IPS DF 4.7 (cell line): ENCODE data around the gene PNLDC1.

ENCODE experiments used
- DNase-seq: peaks from one replicate; pipeline ENCODE4 v3.0.0-alpha.2; 2013; ENCODE audit warnings: low spot score; ENCODE audit errors: extremely low read depth

The PNLDC1 gene, protein sequence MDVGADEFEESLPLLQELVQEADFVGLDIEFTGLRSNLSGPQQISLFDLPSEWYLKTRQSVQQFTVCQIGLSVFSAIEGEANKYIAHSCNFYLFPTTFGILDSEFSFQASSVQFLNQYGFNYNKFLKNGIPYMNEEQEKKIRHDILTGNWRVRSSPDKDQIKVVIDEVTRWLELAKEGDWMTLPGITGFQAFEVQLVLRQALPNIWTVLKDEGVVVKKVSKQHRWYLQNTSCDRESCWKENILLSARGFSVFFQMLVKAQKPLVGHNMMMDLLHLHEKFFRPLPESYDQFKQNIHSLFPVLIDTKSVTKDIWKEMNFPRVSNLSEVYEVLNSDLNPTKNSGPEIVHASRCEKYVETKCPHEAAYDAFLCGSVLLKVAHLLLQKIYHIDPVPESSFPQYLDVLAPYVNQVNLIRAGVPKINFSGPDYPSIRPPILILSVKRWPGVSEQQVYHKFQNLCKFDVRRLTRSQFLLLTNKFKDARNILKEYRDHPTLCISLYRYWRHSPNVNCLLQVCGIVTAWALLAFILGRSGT

DNA sequence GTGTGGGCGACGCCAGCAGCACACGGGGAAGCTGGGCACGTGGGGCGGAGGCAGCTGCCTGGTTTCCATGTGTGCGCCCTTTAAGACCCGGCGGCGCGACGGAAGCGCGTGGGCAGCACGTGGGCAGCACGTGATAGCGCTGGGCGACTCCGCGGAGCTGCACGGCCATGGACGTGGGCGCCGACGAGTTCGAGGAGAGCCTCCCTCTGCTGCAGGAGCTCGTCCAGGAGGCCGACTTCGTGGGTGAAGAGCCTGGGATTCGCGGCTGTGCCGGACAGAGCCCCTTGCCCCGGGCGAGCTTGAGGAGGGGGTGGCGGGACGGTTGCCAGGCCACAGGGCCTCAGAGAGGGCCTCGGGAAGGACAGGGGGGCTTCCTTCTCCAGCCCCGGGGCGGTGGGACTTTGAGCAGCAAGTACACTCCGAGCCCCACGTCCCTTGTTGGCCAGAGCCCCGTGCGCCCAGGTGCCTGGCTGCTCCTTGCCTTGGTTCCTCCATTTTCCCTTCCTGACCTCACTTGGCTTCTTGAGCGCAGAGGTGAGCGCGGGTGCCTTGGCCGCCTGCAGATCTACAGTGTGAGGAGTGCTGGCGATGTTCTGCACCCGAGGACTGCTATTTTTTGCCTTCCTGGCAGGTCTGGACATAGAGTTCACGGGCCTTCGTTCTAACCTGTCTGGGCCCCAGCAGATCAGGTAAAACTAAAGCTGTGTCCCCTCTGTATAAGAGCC, at the start of gene PNLDC1:
PNLDC1 (plus strand) TSS at position 136 of the 725 bp plus-strand sequence; CDS start at position 168, 32 bp downstream.
- DNase-seq = no peak

- DNase-seq = no peak
Observed at GRCh38 chr6:159751448-159751847, 48.6 kb upstream of the PNLDC1 start.

GRCh38 chr6:159753081-159753872, 46.8 kb upstream of the PNLDC1 start:
- no peak for DNase-seq

DNA sequence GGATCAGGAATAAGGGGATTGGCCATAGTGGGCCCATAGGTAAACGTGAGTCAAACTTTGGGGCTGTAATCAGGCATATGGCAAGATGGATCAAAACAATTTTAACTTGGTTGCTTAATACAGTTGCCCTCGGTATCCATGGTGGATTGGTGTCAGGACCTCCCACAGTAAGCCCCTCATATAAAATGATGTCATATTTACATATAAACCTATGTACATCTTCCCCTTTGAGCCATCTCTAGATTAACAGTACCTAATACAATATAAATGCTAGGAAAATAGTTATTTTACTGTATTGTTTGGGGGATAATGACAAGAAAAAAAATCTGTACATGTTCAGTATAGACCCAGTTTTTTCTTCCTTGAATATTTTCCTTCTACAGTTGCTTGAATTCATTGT, 45.7 kb upstream of the PNLDC1 start:
- no peak for DNase-seq

- no peak for DNase-seq
Observed at GRCh38 chr6:159754959-159755914, 44.8 kb upstream of the PNLDC1 start.

DNA sequence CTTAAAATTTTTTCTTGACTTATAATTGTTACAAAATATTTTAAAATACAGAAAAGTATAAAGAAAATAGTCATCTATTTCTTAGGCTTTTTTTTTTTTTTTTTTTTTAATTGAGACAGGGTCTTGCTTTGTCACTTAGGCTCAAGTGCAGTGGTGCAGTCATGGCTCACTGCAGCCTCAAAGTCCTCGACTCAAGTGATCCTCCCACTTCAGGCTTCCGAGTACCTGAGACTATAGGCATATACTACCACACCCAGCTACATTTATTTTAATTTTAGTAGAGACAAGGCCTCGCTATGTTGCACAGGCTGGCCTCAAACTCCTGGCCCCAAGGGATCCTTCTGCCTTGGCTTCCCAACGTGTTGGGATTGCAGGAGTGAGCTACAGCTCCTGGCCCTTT, 43.6 kb upstream of the PNLDC1 start:
- DNase-seq = no peak

DNA sequence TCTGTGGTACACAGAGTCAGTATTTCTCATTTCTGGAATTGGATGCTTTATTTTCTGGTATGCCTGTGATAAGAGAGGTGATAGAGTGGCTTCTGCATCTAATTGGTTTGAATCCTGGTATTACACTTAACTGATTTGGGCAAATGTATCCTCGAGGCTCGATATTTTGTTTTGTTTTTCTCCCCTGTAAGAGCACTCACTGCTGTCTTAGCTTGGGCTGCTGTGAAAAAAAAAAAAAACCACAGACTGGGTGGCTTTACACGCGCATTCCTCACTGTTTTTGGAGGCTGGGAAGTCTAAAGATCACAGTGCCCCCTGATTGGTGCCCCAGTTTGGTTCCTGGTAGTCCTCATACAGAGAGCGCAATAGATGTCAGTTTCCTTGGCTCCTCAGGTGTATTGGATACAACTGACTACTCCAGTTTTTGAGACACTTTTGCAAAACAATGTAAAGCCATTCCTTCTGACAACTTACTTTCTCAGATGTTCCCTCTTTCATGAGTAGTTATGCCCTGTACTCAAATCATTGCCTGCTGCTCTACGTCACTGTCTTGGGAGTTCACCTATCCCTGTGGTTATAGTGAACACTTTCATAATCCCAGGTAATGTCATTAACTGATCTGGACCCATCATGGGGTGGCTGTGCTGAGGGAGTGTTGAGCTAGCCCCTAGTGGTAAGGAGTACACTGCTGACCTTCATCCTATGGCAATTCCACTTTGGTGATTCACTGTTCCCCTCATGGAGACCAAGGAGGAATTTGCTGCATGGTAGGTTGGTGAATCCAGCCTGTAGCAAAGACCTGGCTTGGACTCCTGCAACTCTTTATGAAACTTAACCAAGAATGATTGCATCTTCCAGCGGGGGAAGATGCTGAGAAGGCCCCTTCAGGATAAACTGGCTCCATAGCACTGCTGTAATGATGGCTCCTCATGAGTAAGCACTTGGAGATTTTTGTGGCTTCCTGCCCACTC, 41.8 kb upstream of the PNLDC1 start:
- no peak for DNase-seq

DNA sequence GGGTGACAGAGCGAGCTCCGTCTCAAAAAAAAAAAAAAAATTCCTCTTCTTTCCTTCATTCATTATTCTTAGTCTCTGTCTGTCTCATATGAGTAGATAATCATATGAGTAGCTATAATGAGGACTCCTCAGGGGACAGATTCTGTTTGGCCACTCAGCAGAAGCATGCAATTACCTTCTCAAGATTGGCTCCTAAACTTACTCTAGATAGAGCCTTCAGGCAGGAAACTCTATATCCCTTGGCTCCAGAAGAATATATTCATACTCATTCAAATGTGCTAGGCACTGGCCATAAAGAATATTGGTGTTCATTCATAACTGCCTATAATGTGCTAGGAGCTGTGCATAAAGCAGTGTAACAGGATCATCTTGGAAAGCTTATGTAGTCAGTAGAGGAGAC, 40.4 kb upstream of the PNLDC1 start:
- DNase-seq = no peak

DNA sequence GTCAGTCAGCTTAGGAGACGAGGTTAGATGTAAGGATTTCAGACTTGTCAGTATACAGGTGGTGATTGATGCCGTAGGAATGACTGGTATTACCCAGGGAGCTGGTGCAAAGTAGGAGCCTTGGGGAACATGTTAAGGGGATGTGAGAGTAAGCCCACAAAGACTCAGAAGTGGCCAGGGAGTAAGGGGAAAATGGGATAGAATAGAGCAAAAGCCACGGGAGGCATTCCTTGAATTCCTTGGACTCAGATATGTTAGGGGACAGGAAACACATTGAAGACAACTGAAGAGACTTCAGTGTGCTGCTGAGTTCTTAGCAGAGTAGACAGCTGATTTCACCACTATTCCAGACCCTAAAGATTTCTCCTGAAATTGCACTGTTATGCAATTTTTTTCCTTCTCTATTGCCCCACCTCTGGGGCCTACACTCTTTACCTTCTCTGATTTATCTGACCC, 39.4 kb upstream of the PNLDC1 start:
- DNase-seq = no peak

GRCh38 chr6:159761129-159761872, 38.8 kb upstream of the PNLDC1 start:
- no peak for DNase-seq

DNA sequence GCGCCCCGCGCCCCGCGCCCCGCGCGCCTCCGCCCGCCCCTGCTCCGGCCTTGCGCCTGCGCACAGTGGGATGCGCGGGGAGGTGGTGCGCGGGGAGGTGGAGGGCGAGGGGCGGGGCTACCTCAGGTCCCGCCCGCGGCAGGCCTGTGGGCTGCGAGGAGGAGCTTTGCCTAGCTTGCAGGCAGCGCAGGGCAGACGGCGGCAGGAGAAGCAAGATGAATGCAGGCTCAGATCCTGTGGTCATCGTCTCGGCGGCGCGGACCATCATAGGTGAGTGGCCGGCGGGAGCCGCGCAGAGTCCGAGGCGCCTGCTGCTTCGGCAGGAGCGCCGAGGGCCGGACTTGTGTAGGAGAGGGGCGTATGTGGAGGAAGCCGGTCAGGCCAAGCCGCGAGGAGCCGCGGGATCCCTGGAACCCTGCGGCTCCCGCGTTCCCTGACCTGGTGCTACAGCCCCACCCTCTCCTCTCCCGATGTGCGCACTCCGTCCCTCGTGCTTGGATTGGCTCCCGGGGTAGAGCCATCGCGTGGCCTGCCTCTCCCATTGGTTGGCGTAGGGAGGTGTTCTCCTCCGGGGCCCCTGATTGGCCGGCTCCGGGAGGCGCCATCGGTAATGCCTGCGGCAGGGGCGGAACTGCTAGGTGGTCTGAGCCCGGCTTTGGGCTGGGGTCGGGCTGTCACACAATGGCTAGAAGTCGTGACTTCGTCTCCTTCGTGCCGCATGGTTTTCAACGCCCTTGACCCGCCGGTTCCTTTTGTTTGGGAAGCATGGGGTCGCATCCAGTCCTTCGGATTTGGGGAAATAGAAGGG, 38.0 kb upstream of the PNLDC1 start, which contains the start of gene ACAT2:
ACAT2 (plus strand) TSS at position 173 of the 808 bp plus-strand sequence; CDS start at position 216, 43 bp downstream.
- no peak for DNase-seq

- no peak for DNase-seq
Observed at GRCh38 chr6:159762681-159763293, 37.3 kb upstream of the PNLDC1 start.

- DNase-seq = no peak
Observed at GRCh38 chr6:159766906-159767305, 33.2 kb upstream of the PNLDC1 start.

DNA sequence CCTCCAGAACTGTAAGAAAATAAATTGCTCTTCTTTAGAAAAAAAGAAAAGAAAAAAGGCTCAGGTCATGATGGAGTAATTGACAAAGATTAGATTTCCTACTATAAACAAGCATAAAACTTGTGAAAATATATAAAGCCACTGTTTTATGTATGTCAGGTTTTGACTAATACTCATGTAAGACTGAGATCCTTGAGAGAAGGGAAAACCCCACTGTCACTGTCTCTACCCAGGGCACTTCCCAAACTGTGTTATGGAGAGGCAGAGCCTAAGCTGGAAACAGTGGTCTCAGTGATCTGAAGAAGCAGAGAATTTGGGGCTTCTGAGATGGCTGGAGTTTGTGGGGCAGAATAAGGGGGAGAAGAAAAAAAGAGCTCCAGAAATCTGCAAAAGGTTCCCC, 30.6 kb upstream of the PNLDC1 start:
- DNase-seq = no peak

DNA sequence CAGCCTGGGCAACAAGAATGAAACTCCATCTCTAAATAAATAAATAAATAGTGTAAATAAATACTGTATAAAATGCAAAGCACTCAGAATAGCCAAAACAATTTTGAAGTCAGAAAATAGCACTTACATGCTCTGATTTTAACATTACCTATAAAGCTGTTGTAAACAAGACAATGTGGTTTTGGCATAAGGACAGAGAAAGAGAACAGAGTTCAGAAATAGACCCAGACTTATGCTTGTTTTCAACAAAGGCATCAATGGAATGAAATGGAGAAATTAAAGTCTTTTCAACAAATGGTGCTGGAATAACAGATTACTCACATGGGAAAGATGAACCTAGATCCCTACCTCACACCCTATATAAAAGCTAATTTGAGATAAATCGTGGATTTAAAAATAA, 27.9 kb upstream of the PNLDC1 start:
- no peak for DNase-seq

GRCh38 chr6:159777240-159777904, 22.7 kb upstream of the PNLDC1 start:
- no peak for DNase-seq

GRCh38 chr6:159778131-159778530, 21.9 kb upstream of the PNLDC1 start:
- no peak for DNase-seq
